Thymus (tissue), 14 donors: ENCODE measurements around the gene MUL1. TPM values are rescaled to one million over a fixed set of nuclear protein-coding genes. Genes with fewer than 3 reads are reported as not detected.

Experiments
- DNase-seq, 9 donors: peaks; one replicate each; pipeline ENCODE4 v3.0.0-alpha.2; 2013; ENCODE audit warnings: low spot score in 9 of 9, low read depth in 6 of 9, missing footprints in 1 of 9
- H3K27ac ChIP-seq, 2 donors: one replicate each; pipeline ENCODE4 v1.5.1; 2013; ENCODE audit warnings: control low read depth in 1 of 2, low read depth in 1 of 2, low read length in 1 of 2, mild to moderate bottlenecking in 1 of 2, moderate library complexity in 1 of 2
- H3K27me3 ChIP-seq, 2 donors: one replicate each; pipeline ENCODE4 v1.5.1; 2013; ENCODE audit warnings: low read length in 1 of 2; ENCODE audit not compliant: control insufficient read depth in 2 of 2, insufficient read depth in 1 of 2
- H3K36me3 ChIP-seq, 2 donors: one replicate each; pipeline ENCODE4 v1.5.1; 2013; ENCODE audit warnings: low read length in 1 of 2, mild to moderate bottlenecking in 1 of 2, moderate library complexity in 1 of 2; ENCODE audit not compliant: control insufficient read depth in 2 of 2, insufficient read depth in 2 of 2
- H3K4me1 ChIP-seq, 2 donors: one replicate each; pipeline ENCODE4 v1.5.1; 2013; ENCODE audit warnings: low read length in 2 of 2; ENCODE audit not compliant: control insufficient read depth in 2 of 2, insufficient read depth in 2 of 2
- H3K4me3 ChIP-seq, 2 donors: one replicate each; pipeline ENCODE4 v1.5.1; 2013; ENCODE audit warnings: low read length in 2 of 2, control low read depth in 1 of 2, mild to moderate bottlenecking in 1 of 2
- H3K9me3 ChIP-seq, 2 donors: one replicate each; pipeline ENCODE4 v1.5.1; 2013; ENCODE audit warnings: low read length in 1 of 2, mild to moderate bottlenecking in 1 of 2; ENCODE audit not compliant: control insufficient read depth in 2 of 2, insufficient read depth in 1 of 2
- WGBS: extraction: QIAGEN DNeasy Blood & Tissue Kit; methylation state at CpG from one replicate; pipeline ENCODE4 v1.1.7; 2013; 5-methylcytosine and 5-hydroxymethylcytosine counted together
- long read RNA-seq, 10 donors: transcript quantifications; one replicate each; lab custom pipeline, GENCODE V29; 2026
- polyA plus RNA-seq: library from polyadenylated mRNA; stranded (reverse); fragments of 200-250 nt; gene quantifications from one replicate; pipeline ENCODE4 v1.2.3, GENCODE V29; 2013
- total RNA-seq: library from RNA; stranded (reverse); fragments of 120-200 nt; gene quantifications from one replicate; pipeline ENCODE4 v1.2.4, GENCODE V29; 2013
- donor health status: healthy.

The MUL1 gene
- total RNA-seq (14.5 TPM), polyA plus RNA-seq (9.3 TPM)
- long read RNA-seq, donor 1: 0 reads
- long read RNA-seq, donor 2, transcript MUL1-201 (4 exons, 2,438 nt): major isoform, 14 of 14 reads
- long read RNA-seq, donor 2, partial matches to known transcripts: 0 of 14 reads
- long read RNA-seq, donor 2, other reads (novel, unspliced or antisense): 0 of 14 reads
- long read RNA-seq, donor 3, transcript MUL1-201 (4 exons, 2,438 nt): major isoform, 8 of 15 reads
- long read RNA-seq, donor 3, partial matches to known transcripts: 7 of 15 reads
- long read RNA-seq, donor 3, other reads (novel, unspliced or antisense): 0 of 15 reads
- long read RNA-seq, donor 4, partial matches to known transcripts: 0 of 3 reads
- long read RNA-seq, donor 4, other reads (novel, unspliced or antisense): 0 of 3 reads
- long read RNA-seq, donor 5, transcript MUL1-201 (4 exons, 2,438 nt): major isoform, 14 of 14 reads
- long read RNA-seq, donor 5, partial matches to known transcripts: 0 of 14 reads
- long read RNA-seq, donor 5, other reads (novel, unspliced or antisense): 0 of 14 reads
- long read RNA-seq, donor 6, transcript MUL1-201 (4 exons, 2,438 nt): major isoform, 8 of 8 reads
- long read RNA-seq, donor 6, partial matches to known transcripts: 0 of 8 reads
- long read RNA-seq, donor 6, other reads (novel, unspliced or antisense): 0 of 8 reads
- long read RNA-seq, donor 7, transcript MUL1-201 (4 exons, 2,438 nt): major isoform, 9 of 9 reads
- long read RNA-seq, donor 7, partial matches to known transcripts: 0 of 9 reads
- long read RNA-seq, donor 7, other reads (novel, unspliced or antisense): 0 of 9 reads
- long read RNA-seq, donor 8, transcript MUL1-201 (4 exons, 2,438 nt): major isoform, 6 of 6 reads
- long read RNA-seq, donor 8, partial matches to known transcripts: 0 of 6 reads
- long read RNA-seq, donor 8, other reads (novel, unspliced or antisense): 0 of 6 reads
- long read RNA-seq, donor 9, transcript MUL1-201 (4 exons, 2,438 nt): major isoform, 8 of 8 reads
- long read RNA-seq, donor 9, partial matches to known transcripts: 0 of 8 reads
- long read RNA-seq, donor 9, other reads (novel, unspliced or antisense): 0 of 8 reads
- long read RNA-seq, donor 10, transcript MUL1-201 (4 exons, 2,438 nt): major isoform, 7 of 7 reads
- long read RNA-seq, donor 10, partial matches to known transcripts: 0 of 7 reads
- long read RNA-seq, donor 10, other reads (novel, unspliced or antisense): 0 of 7 reads

- H3K9me3 ChIP-seq: no peaks in the 10 kb centered on the region
- peaks cover 2% of the 10 kb centered on the region in 2 donors for H3K27me3 ChIP-seq
- H3K27ac ChIP-seq: peak within 1 kb of the TSS; percentile 35 to 83
- H3K4me3 ChIP-seq: peak within 1 kb of the TSS; percentile 69 to 94
- peaks cover 0 to 3% of the 10 kb centered on the region in 2 donors for H3K36me3 ChIP-seq
- peaks cover 10 to 14% of the 10 kb centered on the region in 2 donors for H3K4me1 ChIP-seq
- DNase-seq: peak; percentile 73 to 92 (median 83)
- WGBS: 2% methylated on average over 58 of the region's 58 CpGs
These were observed at the start of gene MUL1 for GRCh38 chr1:20507564-20508410. TSS of gene MUL1 (minus strand) at chr1:20508151. CDS start at chr1:20508024, 127 bp downstream.

GRCh38 chr1:20555758-20556120, 47.8 kb upstream of the MUL1 start:
- H3K9me3 ChIP-seq: no peaks in the 10 kb centered on the region
- WGBS: 84% methylated on average over 4 of the region's 4 CpGs
- no peaks in the 10 kb centered on the region for H3K4me1 ChIP-seq
- no peak for DNase-seq
- no peaks in the 10 kb centered on the region for H3K36me3 ChIP-seq
- no peak overlapping the region for H3K27ac ChIP-seq
- H3K4me3 ChIP-seq: no peak overlapping the region
- H3K27me3 ChIP-seq: peaks cover 45 to 63% of the 10 kb centered on the region in 2 donors

GRCh38 chr1:20555025-20555757, 47.2 kb upstream of the MUL1 start:
- Histone ChIP-seq H3K4me3 (no peak overlapping the region), H3K27me3 (peaks cover 45 to 67% of the 10 kb centered on the region in 2 donors), H3K4me1 (no peaks in the 10 kb centered on the region), H3K27ac (no peak overlapping the region), H3K36me3 (no peaks in the 10 kb centered on the region), H3K9me3 (no peaks in the 10 kb centered on the region)
- 83% methylated on average over 7 of the region's 7 CpGs for WGBS
- no peak for DNase-seq

- 3% methylated on average over 82 of the region's 82 CpGs for WGBS
- no peaks in the 10 kb centered on the region for H3K36me3 ChIP-seq
- no peak overlapping the region for H3K4me3 ChIP-seq
- H3K27ac ChIP-seq: no peak overlapping the region
- no peaks in the 10 kb centered on the region for H3K9me3 ChIP-seq
- H3K27me3 ChIP-seq: peaks cover 45 to 77% of the 10 kb centered on the region in 2 donors
- DNase-seq: no peak
- H3K4me1 ChIP-seq: no peaks in the 10 kb centered on the region
These were observed 44.9 kb upstream of the MUL1 start for GRCh38 chr1:20552728-20553445.

GRCh38 chr1:20551945-20552727, 44.2 kb upstream of the MUL1 start, which contains the start of gene FAM43B:
TSS of gene FAM43B (plus strand) at chr1:20552573. CDS start at chr1:20552974, 401 bp downstream.
- H3K36me3 ChIP-seq: no peaks in the 10 kb centered on the region
- no peaks in the 10 kb centered on the region for H3K4me1 ChIP-seq
- no peak within 1 kb of the TSS for H3K4me3 ChIP-seq
- H3K9me3 ChIP-seq: no peaks in the 10 kb centered on the region
- DNase-seq: no peak
- 5% methylated on average over 47 of the region's 47 CpGs for WGBS
- no peak within 1 kb of the TSS for H3K27ac ChIP-seq
- H3K27me3 ChIP-seq: peaks cover 45 to 74% of the 10 kb centered on the region in 2 donors

GRCh38 chr1:20551161-20551560, 43.2 kb upstream of the MUL1 start:
- Histone ChIP-seq H3K4me3 (no peak overlapping the region), H3K4me1 (no peaks in the 10 kb centered on the region), H3K27me3 (peaks cover 45 to 65% of the 10 kb centered on the region in 2 donors), H3K9me3 (no peaks in the 10 kb centered on the region), H3K27ac (no peak overlapping the region), H3K36me3 (no peaks in the 10 kb centered on the region)
- WGBS: 87% methylated on average over 3 of the region's 3 CpGs
- DNase-seq: no peak

GRCh38 chr1:20546637-20547036, 38.7 kb upstream of the MUL1 start:
- Histone ChIP-seq H3K27me3 (peaks cover 7 to 28% of the 10 kb centered on the region in 2 donors), H3K9me3 (no peaks in the 10 kb centered on the region), H3K4me3 (no peak overlapping the region), H3K36me3 (no peaks in the 10 kb centered on the region), H3K4me1 (no peaks in the 10 kb centered on the region), H3K27ac (no peak overlapping the region)
- no peak for DNase-seq
- 94% methylated on average over 3 of the region's 3 CpGs for WGBS
